CD4-positive, alpha-beta T cell treated with Interferon alpha-2 for 1 hour (primary cell): ENCODE results near the gene SLC10A3.

Experiments used
- DNase-seq, 2 donors: peaks; one replicate each; pipeline ENCODE4 v3.0.0-alpha.2; 2020 to 2022

SLC10A3 gene

GRCh38 chrX:154463611-154464220, 26.7 kb downstream of the SLC10A3 start:
- no peak for DNase-seq

- DNase-seq, result no peak
Measured at GRCh38 chrX:154462396-154462795, 28.0 kb downstream of the SLC10A3 start.

GRCh38 chrX:154460326-154460725, 30.1 kb downstream of the SLC10A3 start:
- DNase-seq, result no peak

GRCh38 chrX:154459832-154460231, 30.6 kb downstream of the SLC10A3 start:
- DNase-seq, result no peak

GRCh38 chrX:154458954-154459778, 31.3 kb downstream of the SLC10A3 start:
- no peak for DNase-seq

- peak; percentile 41 to 80 for DNase-seq
Measured at GRCh38 chrX:154458116-154458953, 32.1 kb downstream of the SLC10A3 start, which contains the start of gene PLXNA3. PLXNA3 (plus strand) TSS chrX:154458281; CDS start chrX:154460184, 1,903 bp downstream.

- peak; percentile 65 to 80 for DNase-seq
Measured at GRCh38 chrX:154457491-154458115, 32.8 kb downstream of the SLC10A3 start.

GRCh38 chrX:154452823-154453222, 37.6 kb downstream of the SLC10A3 start:
- no peak for DNase-seq

- no peak for DNase-seq
Measured at GRCh38 chrX:154450312-154450711, 40.1 kb downstream of the SLC10A3 start.

GRCh38 chrX:154449618-154450017, 40.8 kb downstream of the SLC10A3 start:
- DNase-seq, result no peak

GRCh38 chrX:154448484-154448883, 41.9 kb downstream of the SLC10A3 start:
- no peak for DNase-seq

GRCh38 chrX:154446430-154446829, 44.0 kb downstream of the SLC10A3 start:
- no peak for DNase-seq

GRCh38 chrX:154445776-154446175, 44.7 kb downstream of the SLC10A3 start:
- no peak for DNase-seq

GRCh38 chrX:154444755-154445246, 45.6 kb downstream of the SLC10A3 start:
- DNase-seq, result no peak

- DNase-seq, result peak; percentile 67 to 75
Measured at GRCh38 chrX:154443992-154444754, 46.3 kb downstream of the SLC10A3 start, which contains the start of gene FAM50A. FAM50A (plus strand) TSS chrX:154444141; CDS start chrX:154444236, 95 bp downstream.

- no peak for DNase-seq
Measured at GRCh38 chrX:154443479-154443910, 46.9 kb downstream of the SLC10A3 start.

GRCh38 chrX:154441984-154442707, 48.3 kb downstream of the SLC10A3 start:
- DNase-seq, result no peak

GRCh38 chrX:154441564-154441963, 48.9 kb downstream of the SLC10A3 start:
- peak in 1 of 2 donors; percentile 37 for DNase-seq

- no peak for DNase-seq
Measured at GRCh38 chrX:154440623-154441357, 49.6 kb downstream of the SLC10A3 start.

GRCh38 chrX:154439841-154440240, 50.6 kb downstream of the SLC10A3 start:
- no peak for DNase-seq
